ENCODE results near the gene MIOX.

MIOX gene

GRCh38 chr22:50529897-50530579 is 43.4 kb downstream of the MIOX start, which contains the start of gene TYMP:
TYMP (minus strand) TSS chr22:50530012; CDS start chr22:50529709, 303 bp downstream.
- peak; percentile 69 for DNase-seq (ENCODE audit: low spot score)

GRCh38 chr22:50530580-50530876 is 43.9 kb downstream of the MIOX start:
- no peak for DNase-seq (ENCODE audit: low spot score)

GRCh38 chr22:50530877-50531545 is 44.4 kb downstream of the MIOX start:
- peak; percentile 80 for DNase-seq (ENCODE audit: low spot score)

- DNase-seq (ENCODE audit: low spot score): peak; percentile 42
Observed at GRCh38 chr22:50531546-50531961, 44.9 kb downstream of the MIOX start.

- DNase-seq (ENCODE audit: low spot score): peak; percentile 64
Observed at GRCh38 chr22:50531962-50532674, 45.5 kb downstream of the MIOX start.

GRCh38 chr22:50532824-50533796 is 46.5 kb downstream of the MIOX start:
- DNase-seq (ENCODE audit: low spot score): no peak

GRCh38 chr22:50533856-50534711 is 47.4 kb downstream of the MIOX start:
- DNase-seq (ENCODE audit: low spot score): peak; percentile 59

- no peak for DNase-seq (ENCODE audit: low spot score)
Observed at GRCh38 chr22:50535113-50535512, 48.5 kb downstream of the MIOX start.

- no peak for DNase-seq (ENCODE audit: low spot score)
Observed at GRCh38 chr22:50536226-50536625, 49.6 kb downstream of the MIOX start.

GRCh38 chr22:50537765-50538164 is 51.1 kb downstream of the MIOX start:
- no peak for DNase-seq (ENCODE audit: low spot score)
